Naive thymus-derived CD4-positive, alpha-beta T cell (primary cell): ENCODE measurements around the gene MAP4K5. TPM values are rescaled to one million over a fixed set of nuclear protein-coding genes. Genes with fewer than 3 reads are reported as not detected.
A peak's percentile ranks its signal among the peaks of the same experiment; 100 is the strongest.

Experiments
- ATAC-seq: fragments of 150-1000 bp; cut with Tn5 transposase; 2 replicates; pipeline ENCODE4 v1.10.0; 2021; ENCODE audit warnings: mild to moderate bottlenecking, moderate library complexity
- CTCF ChIA-PET: fragments of 350-600 bp; sonication (Branson Sonifier 250); formaldehyde crosslinking; loops from one replicate; lab custom pipeline; 2021; ENCODE audit warnings: antibody characterized with exemption; lab: Charles Lee
- POLR2A ChIA-PET: fragments of 350-600 bp; sonication (Branson Sonifier 250); formaldehyde crosslinking; loops from one replicate; lab custom pipeline; 2021; ENCODE audit warnings: antibody characterized with exemption, inconsistent platforms; lab: Charles Lee
- DNase-seq, 9 donors: peaks; one replicate each; pipeline versions ENCODE4 v3.0.0 to v3.0.0-alpha.2; 2020 to 2022; ENCODE audit warnings: mixed read lengths in 1 of 9
- H3K27ac ChIP-seq: one replicate; pipeline ENCODE4 v1.7.0; 2013; ENCODE audit warnings: mild to moderate bottlenecking, low read depth, low read length, moderate library complexity
- H3K27me3 ChIP-seq, 2 donors: one replicate each; pipeline ENCODE4 v1.7.0; 2013; ENCODE audit warnings: low read length in 2 of 2, mild to moderate bottlenecking in 2 of 2, moderate library complexity in 2 of 2; ENCODE audit not compliant: control insufficient read depth in 2 of 2, insufficient read depth in 2 of 2
- H3K36me3 ChIP-seq, 3 experiments: 1 replicate in 2 of 3; 2 replicates in 1 of 3; pipeline ENCODE4 v1.7.0; 2013; ENCODE audit warnings: low read length in 3 of 3, mild to moderate bottlenecking in 3 of 3, moderate library complexity in 1 of 3; ENCODE audit not compliant: insufficient read depth in 3 of 3, control insufficient read depth in 2 of 3
- H3K4me1 ChIP-seq, 2 donors: one replicate each; pipeline ENCODE4 v1.7.0; 2013; ENCODE audit warnings: low read length in 2 of 2, mild to moderate bottlenecking in 2 of 2, moderate library complexity in 1 of 2; ENCODE audit not compliant: control insufficient read depth in 2 of 2, insufficient read depth in 2 of 2
- H3K4me3 ChIP-seq: 2 replicates; pipeline ENCODE4 v1.7.0; 2013; ENCODE audit warnings: mild to moderate bottlenecking, low read length
- H3K9me3 ChIP-seq, 3 experiments: 1 replicate in 2 of 3; 2 replicates in 1 of 3; pipeline ENCODE4 v1.7.0; 2013; ENCODE audit warnings: low read length in 3 of 3; ENCODE audit not compliant: control insufficient read depth in 2 of 3
- H3K27ac Mint-ChIP-seq, 9 donors: one replicate each; pipeline ENCODE4 v1.8.0; 2020 to 2022; ENCODE audit warnings: mixed read lengths in 9 of 9, mild to moderate bottlenecking in 8 of 9, moderate library complexity in 5 of 9, inconsistent platforms in 2 of 9
- H3K27me3 Mint-ChIP-seq, 5 donors: one replicate each; pipeline ENCODE4 v1.8.0; 2021 to 2022; ENCODE audit warnings: mixed read lengths in 5 of 5, mild to moderate bottlenecking in 1 of 5
- H3K36me3 Mint-ChIP-seq, 5 donors: one replicate each; pipeline ENCODE4 v1.8.0; 2020 to 2022; ENCODE audit warnings: mixed read lengths in 5 of 5, mild to moderate bottlenecking in 3 of 5, inconsistent platforms in 1 of 5
- H3K4me1 Mint-ChIP-seq, 7 donors: one replicate each; pipeline ENCODE4 v1.8.0; 2020 to 2022; ENCODE audit warnings: mixed read lengths in 7 of 7, mild to moderate bottlenecking in 3 of 7, inconsistent platforms in 1 of 7
- H3K4me3 Mint-ChIP-seq, 10 donors: one replicate each; pipeline ENCODE4 v1.8.0; 2020 to 2022; ENCODE audit warnings: mild to moderate bottlenecking in 10 of 10, mixed read lengths in 10 of 10, moderate library complexity in 6 of 10, inconsistent platforms in 2 of 10
- H3K9me3 Mint-ChIP-seq, 11 donors: one replicate each; pipeline ENCODE4 v1.8.0; 2020 to 2022; ENCODE audit warnings: mixed read lengths in 11 of 11, mild to moderate bottlenecking in 4 of 11, inconsistent platforms in 1 of 11, moderate library complexity in 1 of 11
- intact Hi-C, 2 donors: fragments of 100-400 bp; cut with micrococcal nuclease; formaldehyde crosslinking; loops; one replicate each; pipeline ENCODE4 v1.15.1; 2023
- polyA plus RNA-seq, 2 donors: library from polyadenylated mRNA; unstranded; fragments of 300-500 nt; fragmentation: Illumina TruSeq; gene quantifications; one replicate each; pipeline ENCODE4 v1.2.3, GENCODE V29; 2021
- total RNA-seq, 6 experiments: library from RNA in 5 of 6; stranded (reverse) in 5 of 6; gene quantifications; 1 replicate in 5 of 6; 2 replicates in 1 of 6; pipeline ENCODE4 v1.2.3 and lab custom pipeline; 2021 to 2026

MAP4K5 gene
- total and polyA plus RNA-seq, 7 experiments from 2014 or later: 15.4 to 47.5 (median 32.5) TPM

GRCh38 chr14:50410921-50411320 is 121.4 kb downstream of the MAP4K5 start:
- Histone ChIP-seq H3K4me1 (no peaks in the 10 kb centered on the region), H3K9me3 (peaks cover 0 to 4% (median 0%) of the 10 kb centered on the region in 3 experiments), H3K27ac (no peak overlapping the region), H3K27me3 (no peaks in the 10 kb centered on the region), H3K36me3 (no peaks in the 10 kb centered on the region), H3K4me3 (no peak overlapping the region)
- H3K27ac Mint-ChIP-seq: no peak overlapping the region
- peaks cover 5 to 25% (median 10%) of the 10 kb centered on the region in 5 donors for H3K36me3 Mint-ChIP-seq
- no peak for ATAC-seq
- H3K4me1 Mint-ChIP-seq: peaks cover 0 to 5% (median 3%) of the 10 kb centered on the region in 7 donors
- ChIA-PET CTCF (no interaction called here), POLR2A (no interaction called here)
- intact Hi-C loops: no loop called here
- H3K9me3 Mint-ChIP-seq: peaks cover 2 to 74% (median 17%) of the 10 kb centered on the region in 11 donors
- H3K4me3 Mint-ChIP-seq: no peak overlapping the region
- no peaks in the 10 kb centered on the region for H3K27me3 Mint-ChIP-seq
- DNase-seq: no peak

DNA sequence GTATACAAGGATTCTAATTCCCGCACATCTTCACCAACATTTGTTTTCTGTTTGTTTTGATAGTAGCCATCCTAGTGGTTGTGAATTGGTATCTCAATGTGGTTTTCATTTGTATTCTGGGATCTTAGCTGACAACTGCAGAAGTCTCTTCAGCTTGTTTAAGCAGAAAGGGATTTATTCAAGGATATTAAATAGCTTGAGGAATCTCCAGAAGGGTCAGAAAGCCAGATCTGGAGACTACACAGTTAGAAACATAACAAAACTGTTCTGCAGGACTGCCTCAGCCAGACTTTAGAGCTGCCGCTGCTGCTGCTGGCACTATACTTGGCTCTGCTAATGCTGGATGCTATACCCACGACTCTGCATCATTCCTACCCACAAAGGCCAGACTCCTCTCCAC is 122.3 kb downstream of the MAP4K5 start:
- Mint-ChIP-seq H3K4me3 (no peak overlapping the region), H3K9me3 (peaks cover 2 to 75% (median 22%) of the 10 kb centered on the region in 11 donors), H3K27ac (no peak overlapping the region), H3K36me3 (peaks cover 4 to 22% (median 15%) of the 10 kb centered on the region in 5 donors), H3K4me1 (peaks cover 0 to 9% (median 4%) of the 10 kb centered on the region in 7 donors), H3K27me3 (no peaks in the 10 kb centered on the region)
- POLR2A ChIA-PET: no interaction called here
- no peak overlapping the region for H3K4me3 ChIP-seq
- no peaks in the 10 kb centered on the region for H3K36me3 ChIP-seq
- H3K27ac ChIP-seq: no peak overlapping the region
- no peaks in the 10 kb centered on the region for H3K4me1 ChIP-seq
- H3K27me3 ChIP-seq: no peaks in the 10 kb centered on the region
- intact Hi-C loops: no loop called here
- no peak for ATAC-seq
- DNase-seq: no peak
- H3K9me3 ChIP-seq: peaks cover 0 to 4% (median 0%) of the 10 kb centered on the region in 3 experiments
- CTCF ChIA-PET: no interaction called here

DNA sequence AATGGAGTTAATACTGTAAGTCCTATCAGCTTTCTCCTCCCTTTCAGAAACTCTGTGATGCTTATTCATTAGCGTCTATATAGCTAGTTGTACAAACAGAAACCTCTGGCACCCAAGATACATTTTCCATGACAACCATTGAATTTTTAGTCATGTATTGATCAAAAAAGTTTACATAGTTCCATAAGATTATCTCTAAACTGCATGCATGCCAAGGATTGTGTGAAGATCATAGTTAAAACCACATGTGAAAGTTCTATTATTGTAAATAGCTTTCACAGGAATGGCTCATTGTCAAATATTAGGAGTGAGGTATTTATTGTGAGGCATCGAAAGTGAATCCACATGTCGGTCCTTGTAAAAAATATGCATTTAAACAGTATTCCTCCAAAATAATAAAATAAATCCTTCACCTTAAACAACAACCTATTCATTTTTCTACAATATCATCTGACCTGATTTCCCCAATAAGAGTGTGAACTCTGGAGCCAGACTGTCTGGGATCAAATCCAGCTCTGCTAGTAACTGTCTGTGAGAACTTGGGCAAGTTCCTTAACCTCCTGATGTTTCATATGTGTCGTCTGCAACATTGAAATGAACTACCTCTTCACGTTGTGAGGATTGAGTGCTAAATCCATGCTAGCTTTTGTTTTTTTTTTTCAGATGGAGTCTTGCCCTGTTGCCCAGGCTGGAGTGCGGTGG is 125.1 kb downstream of the MAP4K5 start:
- Mint-ChIP-seq H3K36me3 (peaks cover under 1 to 12% (median 7%) of the 10 kb centered on the region in 5 donors), H3K27ac (no peak overlapping the region), H3K4me3 (no peak overlapping the region), H3K27me3 (no peaks in the 10 kb centered on the region), H3K4me1 (peaks cover 0 to 9% (median 4%) of the 10 kb centered on the region in 7 donors), H3K9me3 (peaks cover 2 to 51% (median 15%) of the 10 kb centered on the region in 11 donors)
- ATAC-seq: no peak
- Histone ChIP-seq H3K27me3 (no peaks in the 10 kb centered on the region), H3K4me1 (no peaks in the 10 kb centered on the region), H3K27ac (no peak overlapping the region), H3K9me3 (peaks cover 0 to 4% (median 0%) of the 10 kb centered on the region in 3 experiments), H3K4me3 (no peak overlapping the region), H3K36me3 (no peaks in the 10 kb centered on the region)
- POLR2A ChIA-PET: interaction anchor here (0.6 kb wide), 1 partner anchor 502 kb away, joined by 4 read pairs; no protein-coding TSS in a partner anchor
- intact Hi-C loops: no loop called here
- CTCF ChIA-PET: no interaction called here
- no peak for DNase-seq

DNA sequence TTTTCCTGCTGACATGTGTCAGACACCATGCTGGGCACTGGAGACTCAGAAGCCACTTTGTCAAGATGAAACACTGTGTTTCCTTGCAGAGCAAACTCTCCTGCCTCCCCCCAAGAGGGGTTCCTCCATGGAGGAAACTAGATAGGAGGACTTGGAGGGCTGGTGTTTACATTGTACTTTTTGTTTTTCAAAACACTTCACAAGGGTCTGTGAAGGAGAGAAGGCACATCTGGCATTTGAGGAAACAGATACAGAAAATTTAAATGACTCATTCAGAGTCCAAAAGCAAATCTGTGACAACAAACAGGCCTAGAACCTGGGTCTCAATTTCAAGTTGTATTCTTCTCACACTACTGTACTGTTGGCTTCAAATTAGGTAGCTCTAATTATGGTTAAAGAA is 128.9 kb downstream of the MAP4K5 start:
- Histone ChIP-seq H3K9me3 (no peaks in the 10 kb centered on the region), H3K4me3 (no peak overlapping the region), H3K27ac (no peak overlapping the region), H3K4me1 (no peaks in the 10 kb centered on the region), H3K36me3 (no peaks in the 10 kb centered on the region), H3K27me3 (no peaks in the 10 kb centered on the region)
- peaks cover 0 to 9% (median 4%) of the 10 kb centered on the region in 7 donors for H3K4me1 Mint-ChIP-seq
- no peak overlapping the region for H3K4me3 Mint-ChIP-seq
- H3K27ac Mint-ChIP-seq: no peak overlapping the region
- ATAC-seq: no peak
- no peak for DNase-seq
- H3K9me3 Mint-ChIP-seq: peaks cover 0 to 19% (median 6%) of the 10 kb centered on the region in 11 donors
- intact Hi-C loops: no loop called here
- ChIA-PET CTCF (no interaction called here), POLR2A (no interaction called here)
- H3K27me3 Mint-ChIP-seq: no peaks in the 10 kb centered on the region
- H3K36me3 Mint-ChIP-seq: peaks cover 0 to 9% (median 4%) of the 10 kb centered on the region in 5 donors

GRCh38 chr14:50402965-50403364 is 129.4 kb downstream of the MAP4K5 start:
- ChIA-PET CTCF (no interaction called here), POLR2A (no interaction called here)
- Mint-ChIP-seq H3K27me3 (peaks cover 0 to 3% (median 0%) of the 10 kb centered on the region in 5 donors), H3K4me3 (no peak overlapping the region), H3K4me1 (peaks cover 0 to 12% (median 6%) of the 10 kb centered on the region in 7 donors), H3K9me3 (peaks cover 0 to 19% (median 6%) of the 10 kb centered on the region in 11 donors), H3K27ac (peak overlapping the region in 2 of 9 donors; percentile 16 to 43), H3K36me3 (peaks cover 0 to 9% (median 4%) of the 10 kb centered on the region in 5 donors)
- Histone ChIP-seq H3K36me3 (no peaks in the 10 kb centered on the region), H3K4me1 (no peaks in the 10 kb centered on the region), H3K27ac (no peak overlapping the region), H3K27me3 (no peaks in the 10 kb centered on the region), H3K9me3 (no peaks in the 10 kb centered on the region), H3K4me3 (no peak overlapping the region)
- DNase-seq: no peak
- intact Hi-C loops: no loop called here
- no peak for ATAC-seq

GRCh38 chr14:50400461-50400860 is 131.9 kb downstream of the MAP4K5 start:
- H3K4me1 ChIP-seq: no peaks in the 10 kb centered on the region
- no peaks in the 10 kb centered on the region for H3K36me3 ChIP-seq
- peaks cover 0 to 19% (median 4%) of the 10 kb centered on the region in 5 donors for H3K27me3 Mint-ChIP-seq
- H3K27ac ChIP-seq: no peak overlapping the region
- ChIA-PET CTCF (no interaction called here), POLR2A (no interaction called here)
- H3K36me3 Mint-ChIP-seq: peaks cover 0 to 3% (median 0%) of the 10 kb centered on the region in 5 donors
- DNase-seq (no peak), ATAC-seq (no peak)
- no peak overlapping the region for H3K4me3 Mint-ChIP-seq
- no peaks in the 10 kb centered on the region for H3K27me3 ChIP-seq
- peaks cover 11 to 19% (median 12%) of the 10 kb centered on the region in 7 donors for H3K4me1 Mint-ChIP-seq
- no peaks in the 10 kb centered on the region for H3K9me3 ChIP-seq
- intact Hi-C loops: no loop called here
- no peak overlapping the region for H3K4me3 ChIP-seq
- no peak overlapping the region for H3K27ac Mint-ChIP-seq
- peaks cover 0 to 3% (median 0%) of the 10 kb centered on the region in 11 donors for H3K9me3 Mint-ChIP-seq
